Measurements from ENCODE around the gene KRTAP12-4.

The KRTAP12-4 gene

GRCh38 chr21:44609193-44609592 is 45.3 kb downstream of the KRTAP12-4 start:
- DNase-seq = no peak

GRCh38 chr21:44606495-44606894 is 48.0 kb downstream of the KRTAP12-4 start:
- no peak for DNase-seq
